Measurements from ENCODE around the gene KLHL4. TPM values are rescaled to one million over a fixed set of nuclear protein-coding genes. Genes with fewer than 3 reads are reported as not detected.

The KLHL4 gene
- total and polyA plus RNA-seq, 9 of the 15 experiments (the other 6 are each of a cell fraction or from before 2014, with no cell fraction given), result 0.04 to 0.16 (median 0.06) TPM; not detected in 1

GRCh38 chrX:87580862-87581261, 63.3 kb downstream of the KLHL4 start (continued):
- TF ChIP-seq ZNF274 (IDR thresholded peaks at IDR 0.05; ENCODE audit: borderline replicate concordance, low read depth, low read length) (no peak), SLC30A9 (CRISPR knock-in tag; IDR thresholded peaks at IDR 0.05) (no peak), MEF2A (IDR thresholded peaks at IDR 0.05; ENCODE audit: control insufficient read depth, low read depth, low read length) (no peak), NFE2L1 (tag; IDR thresholded peaks at IDR 0.05; ENCODE audit: borderline replicate concordance, low read depth) (peak; percentile 65), MTA2 (IDR thresholded peaks at IDR 0.05; ENCODE audit: low read depth) (no peak), NR2C1 (IDR thresholded peaks at IDR 0.05) (no peak), NR2C1 (tag; IDR thresholded peaks at IDR 0.05) (no peak), CREBBP (IDR thresholded peaks at IDR 0.05; ENCODE audit: low read depth, low read length) (no peak), ZNF696 (CRISPR knock-in tag; conservative IDR thresholded peaks at IDR 0.05) (no peak), NFIX (CRISPR knock-in tag; IDR thresholded peaks at IDR 0.05; ENCODE audit: low read depth) (no peak), ZNF384 (IDR thresholded peaks at IDR 0.05; ENCODE audit: low read depth, low read length) (no peak), KDM2B (CRISPR knock-in tag; IDR thresholded peaks at IDR 0.05) (no peak), BRCA1 (IDR thresholded peaks at IDR 0.05) (no peak), BRCA1 (CRISPR knock-in tag; IDR thresholded peaks at IDR 0.05) (no peak), TARDBP (IDR thresholded peaks at IDR 0.05) (no peak), E2F3 (CRISPR knock-in tag; IDR thresholded peaks at IDR 0.05) (no peak), KLF6 (CRISPR knock-in tag; IDR thresholded peaks at IDR 0.05; ENCODE audit: borderline replicate concordance) (no peak), ZFP36 (IDR thresholded peaks at IDR 0.05; ENCODE audit: low read depth, low read length, partially characterized antibody) (no peak), FOXO4 (CRISPR knock-in tag; IDR thresholded peaks at IDR 0.05) (no peak), ZHX1 (conservative IDR thresholded peaks at IDR 0.05; ENCODE audit: low read length) (no peak), HEY1 (CRISPR knock-in tag; IDR thresholded peaks at IDR 0.05; ENCODE audit: borderline replicate concordance) (no peak), GTF2A2 (tag; IDR thresholded peaks at IDR 0.05) (no peak), SMARCC2 (IDR thresholded peaks at IDR 0.05; ENCODE audit: low read depth) (no peak), HDAC6 (IDR thresholded peaks at IDR 0.05; ENCODE audit: low read depth, low read length) (no peak), ZNF133 (CRISPR knock-in tag; IDR thresholded peaks at IDR 0.05) (no peak), XRCC3 (IDR thresholded peaks at IDR 0.05) (no peak), ERF (CRISPR knock-in tag; IDR thresholded peaks at IDR 0.05) (no peak)

Data from K562 (cell line).